ENCODE results near the gene SRC.

Gene SRC

DNA sequence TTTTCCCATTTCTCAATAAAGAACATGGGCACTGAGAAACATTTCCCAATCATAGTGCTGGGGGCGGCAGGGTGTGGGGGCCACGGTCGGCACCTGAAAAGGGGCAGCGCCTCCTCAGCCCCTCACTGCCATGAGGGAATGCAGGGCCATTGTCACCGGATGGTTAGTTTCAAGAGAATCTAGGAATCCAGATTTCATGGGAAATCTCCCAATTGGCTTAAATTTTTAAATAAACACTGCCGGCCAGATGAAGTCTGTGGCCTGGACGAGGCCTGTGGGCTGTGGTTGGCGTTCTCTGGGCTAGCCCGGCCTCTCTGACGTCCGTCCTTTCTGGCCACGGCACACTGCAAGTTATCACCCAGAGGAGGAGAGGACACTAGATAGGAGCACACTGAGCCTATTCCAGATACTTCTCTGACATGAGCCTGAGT is 30.9 kb upstream of the SRC start:
- no peak for DNase-seq (ENCODE audit: low read depth in 2 of 2)

DNA sequence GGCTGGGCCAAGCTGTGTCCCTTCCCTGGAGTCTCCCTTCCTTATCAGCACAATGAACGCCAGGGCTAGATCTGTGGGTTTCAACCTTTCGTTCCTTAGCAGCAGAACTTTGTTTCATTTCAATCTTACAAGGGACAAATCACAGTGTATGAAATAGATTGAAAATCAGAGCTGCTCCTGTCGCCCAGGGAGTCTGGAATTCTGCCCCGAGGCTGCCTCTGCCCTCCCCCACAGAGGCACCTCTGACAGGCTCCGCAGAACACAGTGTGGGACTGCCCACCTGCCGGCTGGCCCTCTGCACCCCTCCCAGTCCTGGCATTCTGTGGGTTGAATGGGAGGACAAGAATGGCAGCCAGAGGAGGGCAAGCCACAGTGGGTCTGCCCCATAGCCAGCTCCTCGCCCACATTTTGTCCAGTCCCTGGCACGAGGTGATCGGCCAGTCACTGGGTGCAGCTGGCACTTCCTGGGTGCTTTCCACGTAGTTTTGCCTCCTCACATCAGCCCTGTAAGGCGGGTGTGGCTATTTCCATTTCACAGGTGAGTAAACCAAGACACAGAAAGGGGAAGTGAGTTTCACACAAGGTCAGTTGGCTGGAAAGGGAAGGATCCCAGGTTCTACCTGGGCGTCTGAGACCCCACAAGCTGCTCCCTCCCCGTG is 30.4 kb upstream of the SRC start:
- no peak for DNase-seq (ENCODE audit: low read depth in 2 of 2)

DNA sequence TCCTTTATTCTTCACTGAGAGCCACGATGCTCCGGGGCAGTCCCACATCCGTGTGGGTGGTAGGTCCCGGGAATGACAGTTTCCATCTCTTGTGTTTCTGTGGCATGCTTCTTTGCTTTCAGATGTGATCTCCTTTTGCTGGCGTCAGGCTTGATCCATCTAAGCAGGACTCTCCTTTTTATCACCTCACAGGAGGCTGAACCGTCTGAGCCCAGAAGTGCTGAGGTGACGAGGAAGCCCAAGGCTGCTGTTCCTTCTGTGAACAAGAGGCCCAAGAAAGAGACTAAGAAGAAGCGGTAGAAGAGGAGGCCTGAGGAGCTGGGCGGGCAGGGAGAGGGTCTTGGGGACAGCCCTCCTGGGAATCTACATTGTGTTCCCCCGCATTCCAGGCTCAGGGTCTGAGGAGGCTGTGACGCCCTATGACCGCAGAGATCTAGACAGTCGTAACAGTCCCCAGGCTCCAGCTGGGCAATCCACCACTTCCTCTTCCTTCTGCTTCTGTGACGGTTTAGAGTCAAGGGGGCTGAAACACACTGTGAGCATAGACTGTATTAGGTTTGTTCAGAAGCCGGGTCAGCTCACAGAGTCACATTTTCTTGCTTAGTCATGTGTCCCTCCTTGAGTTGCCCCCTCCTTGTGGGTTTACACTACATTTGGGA is 29.7 kb upstream of the SRC start:
- no peak for DNase-seq (ENCODE audit: low read depth in 2 of 2)

DNA sequence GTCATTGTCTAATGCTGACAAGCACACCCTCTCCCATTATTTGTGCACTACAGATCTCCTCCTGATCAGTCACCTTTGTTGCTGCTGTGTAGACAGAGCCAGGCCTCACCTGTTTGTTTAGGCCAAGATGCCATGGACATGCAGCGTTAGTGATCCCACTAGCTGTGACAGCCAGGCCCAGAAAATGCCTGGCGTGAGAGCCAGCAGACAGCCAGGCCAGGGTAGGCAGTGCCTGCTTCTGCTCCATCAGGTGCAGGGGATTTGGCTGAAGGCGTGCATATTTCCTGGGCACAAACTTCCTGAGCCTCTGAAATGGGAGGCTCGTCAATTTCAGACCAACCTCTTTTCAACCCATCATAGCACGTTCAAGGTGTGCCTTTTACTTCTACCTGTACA is 29.2 kb upstream of the SRC start:
- no peak for DNase-seq (ENCODE audit: low read depth in 2 of 2)

DNA sequence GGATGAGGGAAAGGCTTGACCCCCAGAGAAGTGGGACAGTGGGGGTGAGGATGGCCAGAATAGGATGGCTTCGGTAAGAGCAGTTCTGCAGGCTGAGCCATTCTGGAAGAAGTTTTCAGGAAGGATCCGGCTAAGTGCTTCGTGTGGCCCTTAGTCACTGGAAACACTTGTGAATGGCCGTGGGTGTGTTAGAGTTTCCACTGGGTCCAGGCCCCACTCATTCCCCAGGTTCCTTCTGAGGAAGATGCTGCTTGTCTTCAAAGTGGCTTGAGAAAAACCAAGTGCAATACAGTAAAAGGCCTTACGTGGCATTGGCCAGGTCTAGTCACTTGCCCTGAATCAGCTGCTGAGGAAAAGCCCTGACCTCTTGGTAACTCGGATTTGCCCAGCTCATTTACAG is 28.6 kb upstream of the SRC start:
- DNase-seq (ENCODE audit: low read depth in 2 of 2) = no peak

DNA sequence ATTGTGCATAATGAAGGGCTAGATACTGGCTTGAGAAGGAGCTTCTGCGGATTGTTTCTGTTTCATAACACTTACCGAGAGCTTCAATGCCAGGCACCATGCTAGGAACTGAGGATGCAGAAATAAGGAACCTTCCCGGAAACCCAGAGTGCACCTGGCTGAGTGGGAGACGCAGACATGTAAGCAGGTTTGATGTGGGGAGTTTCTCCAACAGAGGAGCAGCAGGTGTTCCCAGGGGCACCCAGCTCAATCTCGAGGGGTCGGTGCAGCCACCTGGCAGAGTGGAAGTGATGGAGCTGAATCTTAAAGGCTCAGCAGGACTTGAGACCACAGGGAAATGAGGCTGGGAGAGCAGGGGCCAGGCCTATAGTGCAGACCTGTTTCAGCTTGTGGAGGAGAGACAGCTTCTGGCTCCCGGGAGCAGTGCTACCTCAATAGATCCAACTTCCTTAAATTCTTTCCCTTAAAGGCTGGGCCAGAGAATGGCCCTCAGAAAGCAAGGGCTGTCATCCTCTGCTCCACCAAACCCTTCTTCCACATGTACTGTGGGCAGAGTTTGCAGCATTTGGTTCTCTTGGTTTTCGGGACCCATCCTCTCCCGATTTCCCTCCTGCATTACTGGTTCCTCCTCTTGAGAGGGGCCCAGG is 27.8 kb upstream of the SRC start:
- DNase-seq (ENCODE audit: low read depth in 2 of 2) = no peak

DNA sequence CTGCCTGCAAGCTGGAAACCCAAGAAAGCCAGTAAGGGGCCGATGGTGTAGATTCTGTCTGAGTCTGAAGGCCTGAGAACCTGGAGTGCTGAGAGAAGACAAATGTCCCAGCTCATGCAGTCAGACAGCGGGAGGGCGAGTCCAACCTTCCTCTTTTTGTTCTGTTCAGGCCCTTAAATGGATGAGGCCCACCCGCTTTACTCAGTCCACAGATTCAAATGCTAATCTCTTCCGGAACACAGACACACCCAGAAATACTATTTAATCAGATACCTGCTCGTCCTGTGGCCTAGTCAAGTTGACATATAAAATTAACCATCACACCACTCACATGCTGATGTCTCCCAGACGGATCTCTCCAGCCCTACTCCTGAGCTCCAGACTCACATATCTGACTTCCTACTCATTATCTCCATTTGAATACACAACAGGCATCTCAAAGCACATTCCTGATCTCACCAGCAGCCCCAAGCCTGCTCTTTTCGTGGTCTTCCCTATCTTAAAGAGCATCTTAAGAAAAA is 26.7 kb upstream of the SRC start:
- no peak for DNase-seq (ENCODE audit: low read depth in 2 of 2)

DNA sequence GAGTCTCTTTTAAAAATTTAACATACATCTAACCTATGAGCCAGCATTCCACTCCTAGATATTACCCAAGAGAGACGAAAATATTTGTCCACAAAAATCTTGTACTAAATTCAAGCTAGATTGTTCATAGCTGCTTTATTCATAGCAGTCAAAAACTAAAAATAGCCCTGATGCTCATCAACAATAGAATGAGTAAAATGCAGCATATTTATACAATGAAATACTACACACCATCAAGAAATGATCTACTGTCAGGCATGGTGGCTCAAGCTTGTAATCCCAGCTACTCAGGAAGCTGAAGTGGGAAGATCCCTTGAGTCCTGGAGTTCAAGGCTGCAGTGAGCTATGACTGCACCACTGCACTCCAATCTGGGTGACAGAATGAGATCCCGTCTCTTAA is 22.0 kb upstream of the SRC start:
- no peak for DNase-seq (ENCODE audit: low read depth in 2 of 2)

DNA sequence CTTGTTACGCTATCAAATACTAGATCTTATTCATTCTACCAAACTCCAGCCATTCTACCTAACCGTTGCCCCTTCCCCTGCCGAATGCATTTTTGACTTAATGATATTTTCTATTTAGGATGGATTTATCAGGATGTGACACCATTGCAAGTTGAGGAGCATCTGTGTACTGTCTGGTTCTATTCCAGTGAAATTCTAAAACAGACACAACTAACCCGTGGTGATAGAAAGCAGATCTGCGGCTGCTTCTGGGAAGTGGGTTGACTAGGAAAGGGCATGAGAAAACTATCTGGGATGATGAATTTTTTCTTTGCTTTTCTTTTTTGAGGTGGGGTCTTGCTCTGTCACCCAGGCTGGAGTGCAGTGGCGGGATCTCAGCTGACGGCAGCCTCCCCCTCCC is 20.7 kb upstream of the SRC start:
- DNase-seq (ENCODE audit: low read depth in 2 of 2) = no peak

DNA sequence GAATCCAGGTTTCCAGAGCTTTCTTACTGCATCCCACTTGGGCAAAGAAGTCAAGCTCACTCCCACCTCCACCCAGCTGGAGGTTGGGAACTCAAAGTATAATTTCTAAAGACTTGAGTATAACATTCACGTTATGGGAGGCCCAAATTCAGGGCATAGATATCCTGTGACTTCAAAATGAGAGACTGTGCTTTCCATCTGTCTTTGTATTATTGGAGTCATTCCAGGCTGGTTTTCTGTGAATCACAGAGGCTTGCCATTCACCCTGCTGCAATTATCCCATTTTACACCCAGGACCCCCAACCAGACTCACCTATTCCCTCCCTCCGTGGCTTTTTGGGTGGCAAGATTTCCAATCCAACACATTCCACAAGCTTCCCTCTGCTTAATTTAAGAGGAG is 19.3 kb upstream of the SRC start:
- DNase-seq (ENCODE audit: low read depth in 2 of 2) = no peak

DNA sequence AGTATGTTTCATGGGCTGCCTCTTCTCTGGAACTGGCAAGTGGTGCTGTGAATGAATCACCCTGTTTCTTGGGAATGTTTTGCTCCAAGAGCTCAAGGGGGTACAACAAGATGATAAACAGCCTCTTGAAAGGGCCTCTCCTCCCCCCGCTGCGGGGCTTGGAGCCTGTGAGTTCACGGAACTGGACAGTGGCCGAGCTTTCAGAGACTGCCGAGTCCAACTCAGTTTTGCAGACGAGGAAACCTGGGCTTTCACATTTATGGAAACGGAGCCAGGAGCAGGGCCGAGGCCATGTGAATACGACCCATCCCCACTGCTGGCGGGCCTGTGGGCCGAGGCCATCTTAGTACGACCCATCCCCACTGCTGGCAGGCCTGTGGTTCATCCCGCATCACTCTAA is 18.2 kb upstream of the SRC start:
- DNase-seq (ENCODE audit: low read depth in 2 of 2) = no peak

DNA sequence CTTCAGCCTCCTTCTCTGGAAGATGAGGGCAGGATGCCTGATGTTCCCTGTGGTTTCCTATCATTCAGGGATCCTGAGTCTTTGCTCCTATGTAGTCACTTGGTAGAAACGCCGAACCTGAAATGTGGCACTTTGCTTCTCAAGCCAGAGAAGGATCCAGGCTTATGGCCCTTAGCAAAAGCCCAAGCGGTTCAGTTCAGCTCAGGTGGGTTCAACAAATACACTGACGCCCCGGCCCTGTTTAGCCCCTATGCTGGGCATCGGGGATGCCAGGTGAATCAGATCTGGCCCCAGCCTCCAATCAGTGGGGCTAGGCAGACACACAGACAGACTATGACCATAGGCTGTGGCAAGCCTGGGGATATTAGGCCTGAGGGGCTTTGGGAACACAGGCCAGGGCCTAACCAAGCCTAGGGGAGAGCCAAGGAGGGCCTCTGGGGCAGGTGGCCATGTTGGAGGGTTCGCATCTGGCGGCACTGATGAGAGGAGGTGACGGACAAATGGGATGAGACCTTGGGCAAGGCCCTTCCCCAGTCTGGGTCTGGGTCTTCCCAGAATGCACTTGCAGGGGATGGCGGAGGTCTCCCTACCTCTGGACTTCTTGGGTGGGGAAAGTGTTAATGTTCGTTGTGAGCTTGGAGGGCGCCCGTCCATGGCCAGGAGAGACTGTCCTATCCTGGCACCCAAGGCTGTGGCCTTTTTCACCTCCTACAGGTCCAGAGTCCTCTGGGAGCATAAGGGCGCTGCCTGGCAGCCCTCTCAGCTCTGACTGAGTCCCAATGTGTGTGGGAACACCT is 17.6 kb upstream of the SRC start:
- DNase-seq (ENCODE audit: low read depth in 2 of 2) = no peak

DNA sequence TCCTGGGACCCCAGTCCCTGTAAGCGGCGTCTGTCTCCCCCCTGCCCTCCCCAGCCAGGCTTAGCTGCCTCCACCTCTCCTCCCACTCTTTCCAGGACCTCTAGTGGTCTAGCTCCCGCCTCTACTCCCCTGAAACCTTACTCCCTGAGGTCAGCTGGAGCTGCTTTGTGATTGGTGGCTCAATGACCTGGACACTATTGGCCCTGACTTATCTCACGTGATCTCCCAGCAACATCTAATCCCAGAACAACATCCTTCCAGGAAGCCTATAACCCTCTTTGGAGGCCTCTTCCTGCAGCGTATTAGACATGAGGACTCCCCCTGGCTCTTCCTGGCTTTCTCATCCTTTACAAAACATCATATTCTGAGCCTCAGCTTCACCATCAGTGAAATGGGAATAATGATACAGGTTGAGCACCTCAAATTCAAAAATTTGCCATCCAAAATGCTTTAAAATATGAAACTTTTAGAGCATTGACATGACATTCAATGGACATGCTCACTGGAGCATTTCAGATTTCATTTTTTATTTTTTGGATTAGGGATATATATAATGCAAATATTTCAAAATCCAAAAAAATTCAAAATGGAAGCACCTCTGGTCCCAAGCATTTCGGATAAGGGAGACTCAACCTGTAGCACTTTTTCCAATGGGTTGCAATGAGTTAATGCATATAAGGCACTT is 16.3 kb upstream of the SRC start:
- DNase-seq (ENCODE audit: low read depth in 2 of 2) = no peak

DNA sequence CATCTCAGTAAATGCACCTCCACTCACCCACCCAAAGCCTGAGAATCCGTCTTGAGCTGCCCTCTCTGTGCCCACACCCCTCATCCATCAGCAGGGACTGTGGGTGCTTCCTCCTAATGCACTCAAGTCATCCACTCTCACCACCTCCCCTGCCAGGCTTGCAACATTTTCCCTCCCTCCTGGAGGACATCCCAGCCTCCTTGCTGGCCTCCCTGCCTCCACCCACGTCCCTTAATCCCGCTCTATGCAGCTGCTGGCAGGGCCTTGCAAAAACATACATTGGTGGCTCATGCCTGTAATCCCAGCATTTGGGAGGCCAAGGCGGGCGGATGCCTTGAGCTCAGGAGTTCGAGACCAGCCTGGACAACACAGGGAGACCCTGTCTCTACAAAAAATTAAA is 15.6 kb upstream of the SRC start:
- DNase-seq (ENCODE audit: low read depth in 2 of 2) = no peak

DNA sequence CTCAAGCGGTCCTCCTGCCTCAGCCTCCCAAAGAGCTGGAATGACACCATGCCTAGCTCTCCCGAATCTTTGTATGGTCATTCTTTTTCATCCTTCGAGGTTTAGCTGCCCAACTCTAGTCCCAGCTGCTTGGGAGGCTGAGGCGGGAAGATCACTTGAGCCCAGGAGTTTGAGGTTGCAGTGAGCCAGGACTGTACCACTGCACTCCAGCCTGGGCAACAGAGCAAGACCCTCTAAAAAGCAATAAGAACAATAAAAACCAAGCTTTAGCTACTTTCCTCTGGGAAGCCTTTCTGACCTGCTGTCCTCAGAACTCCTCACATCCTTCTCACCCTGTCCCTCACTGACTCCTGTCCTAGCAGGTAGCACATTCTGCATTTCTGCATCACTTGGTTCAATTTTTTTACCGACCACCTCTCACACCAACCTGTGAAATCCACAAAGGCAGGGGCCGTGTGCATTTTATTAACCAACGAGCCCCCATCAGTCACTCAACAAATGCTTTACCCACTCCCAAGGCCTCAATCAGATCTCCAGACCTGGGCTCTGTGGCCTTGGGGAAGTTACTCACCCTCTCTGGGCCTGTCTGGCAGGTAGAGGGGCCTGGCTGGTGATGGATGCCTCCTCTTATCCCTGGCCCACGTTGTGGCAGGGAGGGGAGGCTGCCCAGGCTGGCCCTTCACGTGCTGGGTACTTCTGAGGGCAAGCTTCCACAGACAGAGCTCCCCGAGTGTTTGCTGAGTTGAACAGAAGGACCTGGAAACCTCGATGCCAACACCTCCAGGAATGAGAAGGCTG is 14.7 kb upstream of the SRC start:
- no peak for DNase-seq (ENCODE audit: low read depth in 2 of 2)

DNA sequence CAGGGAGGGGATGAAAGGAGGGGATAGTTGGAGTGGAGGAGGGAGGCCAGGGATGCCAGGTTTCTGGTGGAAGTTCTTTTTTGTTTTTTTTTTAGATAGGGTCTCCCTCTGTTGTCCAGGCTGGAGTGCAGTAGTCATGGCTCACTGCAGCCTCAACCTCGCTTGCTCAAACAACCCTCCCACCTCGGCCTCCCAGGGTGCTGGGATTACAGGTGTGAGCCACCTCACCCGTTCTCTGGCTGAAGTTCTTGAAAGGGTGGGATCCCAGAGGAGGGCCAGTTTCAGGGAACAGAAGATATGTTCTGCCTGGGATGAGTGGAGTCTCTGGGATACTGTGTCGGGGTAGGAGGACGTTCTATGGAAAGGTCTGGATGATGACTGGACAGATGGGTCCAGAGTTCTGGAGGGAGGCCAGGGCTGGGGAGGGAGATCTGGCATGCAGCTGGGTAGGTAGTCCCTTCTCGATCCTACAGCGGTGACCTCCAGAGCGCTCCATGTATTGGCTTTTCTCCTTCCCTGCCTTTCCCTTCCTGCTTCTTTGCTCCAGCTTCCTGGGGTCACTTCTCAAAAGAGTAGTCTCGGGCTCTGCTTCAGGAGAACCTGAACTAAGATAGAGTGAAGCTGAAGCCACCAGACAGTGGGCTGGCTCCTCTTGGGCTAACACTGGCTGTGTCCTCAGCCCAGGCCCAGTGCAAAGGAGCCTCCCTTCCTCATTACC is 12.7 kb upstream of the SRC start:
- DNase-seq (ENCODE audit: low read depth in 2 of 2) = no peak

DNA sequence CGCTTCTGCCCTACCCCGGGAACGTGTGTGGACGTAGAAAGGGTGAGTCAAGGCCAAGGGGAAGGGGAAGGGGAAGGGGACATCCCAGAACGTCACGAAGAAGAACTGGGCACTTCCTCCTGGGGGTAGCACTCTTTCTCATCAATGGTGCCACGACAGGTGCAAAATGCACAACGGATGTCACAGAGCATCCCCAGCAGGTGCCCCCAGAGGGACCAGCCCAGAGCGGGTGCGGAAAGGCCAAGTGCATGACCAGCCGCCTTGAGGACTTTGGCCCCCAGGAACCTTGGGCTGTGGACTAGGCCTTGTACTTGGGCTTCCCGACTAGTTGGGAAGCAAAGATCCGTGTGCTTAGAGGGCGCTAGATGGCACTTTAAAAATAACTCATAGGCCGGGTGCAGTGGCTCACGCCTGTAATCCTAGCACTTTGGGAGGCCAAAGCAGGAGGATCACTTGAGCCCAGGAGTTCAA is 12.1 kb upstream of the SRC start:
- no peak for DNase-seq (ENCODE audit: low read depth in 2 of 2)

DNA sequence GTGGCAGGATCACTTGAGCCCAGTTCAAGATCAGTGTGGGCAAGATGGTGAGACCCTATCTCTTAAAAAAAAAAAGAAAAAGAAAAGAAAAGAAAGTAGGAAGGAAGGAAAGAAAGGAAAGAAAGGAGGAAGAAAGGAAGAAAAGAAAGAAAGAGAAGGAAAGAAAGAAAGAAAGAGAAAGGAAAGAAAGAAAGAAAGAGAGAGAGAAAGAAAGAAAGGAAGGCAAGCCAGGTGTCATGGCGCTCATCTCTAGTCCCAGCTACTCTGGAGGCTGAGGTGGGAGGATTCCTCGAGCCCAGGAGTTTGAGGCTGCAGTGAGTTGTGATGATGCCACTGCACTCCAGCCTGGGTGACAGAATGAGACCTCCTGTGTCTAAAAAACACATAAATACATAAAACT is 11.5 kb upstream of the SRC start:
- no peak for DNase-seq (ENCODE audit: low read depth in 2 of 2)

DNA sequence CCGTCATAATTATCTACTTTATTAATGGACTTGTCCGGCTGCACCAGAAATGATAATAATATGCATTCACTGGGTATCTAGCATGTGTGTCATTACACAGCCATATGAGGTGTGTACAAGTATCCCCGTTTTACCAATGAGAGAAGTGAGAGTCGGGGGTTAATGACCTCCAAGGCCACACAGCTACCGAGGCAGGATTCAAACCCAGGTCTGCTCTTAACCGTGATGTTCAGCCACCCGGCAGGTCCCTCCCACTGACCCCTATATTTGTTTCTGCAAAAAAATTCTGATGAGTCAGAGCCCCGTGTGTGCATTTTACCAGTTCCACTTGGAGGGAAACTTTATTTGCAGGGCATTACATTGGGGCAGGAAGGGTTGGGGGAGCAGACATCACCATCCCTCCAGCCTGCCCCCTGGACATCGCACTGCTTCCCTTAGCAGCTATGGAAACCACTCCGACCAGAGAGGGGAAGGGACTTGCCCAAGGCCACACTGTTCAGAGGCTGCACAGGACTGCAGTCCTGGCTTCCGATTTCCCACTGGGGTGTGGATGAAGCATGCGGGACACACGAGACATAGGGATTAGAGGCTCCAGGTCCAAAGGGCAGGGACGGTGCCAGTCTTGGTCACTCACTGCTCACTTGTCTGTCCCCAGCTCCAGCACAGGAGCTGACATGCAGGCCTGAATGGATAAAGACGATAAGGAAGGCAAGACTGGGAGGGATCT is 10.1 kb upstream of the SRC start:
- no peak for DNase-seq (ENCODE audit: low read depth in 2 of 2)
